GM12892 (cell line): ENCODE results near the gene CYTH1.

Experiments used
- DNase-seq: peaks from one replicate; pipeline ENCODE4 v3.0.0; 2011; ENCODE audit not compliant: insufficient read length
- FAIRE-seq: peaks from 2 replicates; lab custom pipeline; 2011; peaks lifted over from hg19 to GRCh38; lab: Jason Lieb, UNC
- POLR2A ChIP-seq: IDR thresholded peaks from 2 replicates; pipeline ENCODE4 v1.6.1; 2011; ENCODE audit warnings: low read depth, low read length, control low read depth
- POLR2AphosphoS5 ChIP-seq: IDR thresholded peaks from 2 replicates; pipeline ENCODE4 v1.6.1; 2011; ENCODE audit warnings: low read depth, low read length, control low read depth
- TAF1 ChIP-seq: IDR thresholded peaks from 2 replicates; pipeline ENCODE4 v1.6.1; 2011; ENCODE audit warnings: low read depth, mild to moderate bottlenecking, control low read depth, low read length, borderline replicate concordance

CYTH1 gene

DNA sequence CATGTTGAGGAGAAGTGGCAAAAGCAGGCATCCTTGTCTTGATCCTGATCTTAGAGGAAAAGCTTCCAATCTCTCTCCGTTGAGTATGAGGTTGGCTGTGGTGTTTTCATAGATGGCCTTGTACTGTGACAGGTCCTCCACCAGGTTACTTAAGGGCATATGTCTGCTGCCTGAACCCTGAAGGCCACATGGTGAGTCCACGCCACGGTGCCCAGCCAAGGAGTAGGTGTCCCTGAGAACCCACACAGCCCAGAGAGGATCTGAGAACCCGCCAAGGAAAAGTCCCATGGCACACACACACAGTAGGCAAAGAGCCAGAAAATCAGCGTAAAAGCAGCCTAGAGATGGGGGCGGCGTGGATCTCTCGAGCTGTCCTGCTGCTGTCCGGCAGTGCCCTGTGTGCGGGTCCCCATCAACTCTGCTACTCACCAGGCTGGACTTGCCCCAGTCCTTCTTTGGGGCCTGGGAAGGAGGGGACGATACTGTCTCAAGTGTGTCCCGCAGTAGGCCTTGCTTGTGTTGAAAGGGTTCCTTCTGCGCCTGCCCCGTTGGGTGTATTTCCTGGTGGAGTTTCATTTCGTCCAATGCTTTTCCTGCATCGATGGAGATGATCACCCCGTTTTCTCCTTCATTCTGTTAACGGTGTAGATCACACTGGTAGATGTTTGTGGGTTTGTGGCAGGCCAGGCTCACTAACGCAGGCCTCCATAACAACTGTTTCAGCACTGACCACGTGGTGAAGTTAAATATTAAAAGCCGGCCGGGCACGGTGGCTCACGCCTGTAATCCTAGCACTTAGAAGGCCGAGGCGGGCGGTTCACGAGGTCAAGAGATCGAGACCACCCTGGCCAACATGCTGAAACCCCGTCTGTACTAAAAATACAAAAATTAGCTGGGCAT lies 114.1 kb downstream of the CYTH1 start:
- DNase-seq: no peak
- no peak for TF ChIP-seq TAF1
- no peak for TF ChIP-seq POLR2AphosphoS5
- no peak for TF ChIP-seq POLR2A
- FAIRE-seq: no peak

DNA sequence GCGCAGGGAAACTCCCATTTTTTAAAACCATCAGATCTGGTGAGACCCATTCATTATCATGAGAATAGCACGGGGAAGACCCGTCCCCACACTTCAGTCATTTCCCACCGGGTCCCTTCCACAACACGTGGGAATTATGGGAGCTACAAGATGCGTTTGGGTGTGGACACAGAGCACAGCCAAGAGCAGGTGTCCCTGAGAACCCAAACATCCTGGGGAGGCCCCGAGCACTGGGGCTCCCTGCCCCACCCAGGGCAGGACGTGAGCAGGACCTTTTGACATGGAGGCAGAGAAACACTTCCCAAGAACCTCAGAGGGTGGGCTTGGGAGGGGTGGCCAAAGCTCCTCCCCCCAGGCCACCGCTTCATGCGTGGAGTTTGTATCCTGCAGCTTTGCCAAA lies 115.0 kb downstream of the CYTH1 start:
- FAIRE-seq: no peak
- TF ChIP-seq POLR2A (no peak), TAF1 (no peak), POLR2AphosphoS5 (no peak)
- no peak for DNase-seq

DNA sequence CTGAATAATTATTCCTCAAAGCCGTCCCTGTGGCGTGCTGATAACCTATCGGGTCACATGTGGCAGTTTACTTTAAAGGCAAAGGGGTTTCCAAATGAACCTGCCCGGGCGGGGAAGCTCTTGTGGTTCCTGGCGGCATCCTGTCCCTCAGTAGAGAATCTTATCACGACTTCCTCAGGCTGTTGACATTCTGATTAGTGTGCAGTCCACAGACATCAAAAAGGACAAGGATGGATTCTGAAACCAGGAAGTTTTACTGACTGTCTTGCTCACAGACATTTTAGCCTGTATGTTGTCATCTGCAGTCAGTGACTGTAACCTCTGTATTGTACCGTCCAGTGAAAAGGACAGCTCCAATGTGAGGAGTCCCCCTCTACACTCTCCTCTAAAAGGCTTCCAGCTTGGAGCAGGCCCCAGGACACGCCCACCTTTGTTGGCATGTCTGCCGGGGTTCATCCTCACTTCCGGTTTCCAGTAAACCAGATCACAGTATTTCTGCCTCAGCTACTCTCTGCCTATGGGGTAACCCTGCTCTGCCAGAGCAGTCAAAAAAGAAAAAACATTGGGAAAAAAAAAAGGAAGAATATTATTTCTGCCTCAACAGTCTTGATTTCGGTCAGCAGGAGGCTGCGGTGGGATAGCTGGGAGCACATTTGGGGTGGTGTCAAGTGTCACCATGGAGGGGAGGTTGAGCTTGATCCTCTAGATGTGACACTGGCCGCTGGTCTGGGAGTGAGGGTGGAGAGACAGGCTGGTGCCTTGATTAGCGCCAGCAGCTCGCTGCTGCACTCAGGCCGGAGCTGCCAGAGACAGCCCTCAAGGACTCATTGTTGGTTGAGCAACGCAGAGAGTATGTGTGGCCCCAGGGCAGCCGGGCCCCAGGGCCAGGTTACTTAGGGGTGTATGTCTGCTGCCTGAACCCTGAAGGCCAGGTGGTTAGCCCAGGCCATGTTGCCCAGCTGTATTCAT lies 115.8 kb downstream of the CYTH1 start:
- FAIRE-seq (peak; percentile 53), DNase-seq (no peak)
- TF ChIP-seq TAF1: no peak
- no peak for TF ChIP-seq POLR2A
- TF ChIP-seq POLR2AphosphoS5: no peak

DNA sequence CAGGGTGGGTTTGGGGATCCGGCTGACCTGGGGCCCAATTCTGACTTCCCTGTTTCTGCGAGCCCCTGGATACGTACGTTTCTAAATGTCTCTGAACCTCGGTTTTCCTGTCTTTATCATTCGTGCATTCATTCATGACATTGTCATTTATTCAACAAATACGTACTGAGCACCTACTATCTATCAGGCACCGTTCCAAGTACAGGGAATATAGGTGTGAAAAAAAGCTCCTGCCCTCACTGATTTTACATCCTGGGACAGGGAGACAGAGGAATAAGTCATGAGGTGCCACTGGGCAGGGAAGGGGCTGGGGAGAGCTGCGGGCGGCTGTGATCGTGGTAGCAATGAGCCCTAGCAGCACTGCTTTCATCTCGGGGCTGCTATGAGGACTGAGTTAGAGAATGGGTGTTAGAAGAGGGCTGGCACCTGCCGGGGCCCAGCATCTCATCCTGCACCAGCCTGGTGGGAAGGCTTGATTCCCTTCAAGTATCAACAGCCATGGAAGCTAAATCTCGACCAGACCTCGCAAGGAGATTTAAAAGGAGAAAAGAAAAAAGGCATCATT lies 116.6 kb downstream of the CYTH1 start:
- DNase-seq (no peak), FAIRE-seq (no peak)
- TF ChIP-seq POLR2AphosphoS5 (no peak), POLR2A (no peak), TAF1 (no peak)

DNA sequence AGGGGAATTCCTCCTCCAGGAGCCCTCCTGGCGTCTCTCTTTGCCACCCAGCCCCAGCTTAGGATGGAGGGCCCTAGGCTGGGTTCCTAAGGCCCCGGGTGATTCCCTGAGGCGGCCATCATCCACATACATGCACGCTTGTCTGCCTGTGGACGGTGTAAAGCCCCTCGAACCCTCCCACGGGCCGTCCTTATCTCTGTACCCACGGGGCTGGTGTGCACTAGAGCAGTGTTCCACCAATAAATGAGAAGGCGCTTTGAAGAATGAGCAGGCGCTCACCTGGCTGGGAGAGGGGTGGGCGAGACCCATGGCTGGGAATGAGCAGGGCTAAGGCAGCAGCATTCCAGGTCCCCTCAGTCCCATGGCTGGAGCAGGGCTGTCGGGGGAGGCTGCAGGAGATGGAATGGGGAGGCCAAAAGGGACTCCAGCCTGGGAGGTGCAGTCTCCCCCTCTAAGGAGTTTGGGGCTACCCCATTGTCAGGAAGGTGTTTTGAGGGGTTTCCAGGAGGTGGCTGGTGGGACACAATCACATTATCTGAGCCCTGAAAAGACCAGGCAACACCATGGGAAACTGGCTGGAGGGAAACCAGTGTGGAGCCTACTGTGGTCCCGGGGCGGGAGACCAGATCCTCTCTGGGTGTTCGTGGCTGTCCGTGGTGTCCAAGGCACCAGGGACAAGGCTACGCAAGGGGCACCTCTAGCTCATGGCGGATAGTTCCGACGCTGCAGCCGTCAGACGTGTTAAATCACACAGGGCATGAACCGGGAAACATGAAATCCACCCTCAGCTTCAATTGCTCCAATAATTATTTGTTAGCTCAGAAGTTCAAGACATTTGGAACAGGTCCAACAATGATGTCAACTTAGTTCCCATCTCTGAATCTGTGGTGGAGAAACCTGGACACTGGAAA lies 117.3 kb downstream of the CYTH1 start:
- no peak for FAIRE-seq
- TF ChIP-seq TAF1 (no peak), POLR2AphosphoS5 (no peak), POLR2A (no peak)
- no peak for DNase-seq

DNA sequence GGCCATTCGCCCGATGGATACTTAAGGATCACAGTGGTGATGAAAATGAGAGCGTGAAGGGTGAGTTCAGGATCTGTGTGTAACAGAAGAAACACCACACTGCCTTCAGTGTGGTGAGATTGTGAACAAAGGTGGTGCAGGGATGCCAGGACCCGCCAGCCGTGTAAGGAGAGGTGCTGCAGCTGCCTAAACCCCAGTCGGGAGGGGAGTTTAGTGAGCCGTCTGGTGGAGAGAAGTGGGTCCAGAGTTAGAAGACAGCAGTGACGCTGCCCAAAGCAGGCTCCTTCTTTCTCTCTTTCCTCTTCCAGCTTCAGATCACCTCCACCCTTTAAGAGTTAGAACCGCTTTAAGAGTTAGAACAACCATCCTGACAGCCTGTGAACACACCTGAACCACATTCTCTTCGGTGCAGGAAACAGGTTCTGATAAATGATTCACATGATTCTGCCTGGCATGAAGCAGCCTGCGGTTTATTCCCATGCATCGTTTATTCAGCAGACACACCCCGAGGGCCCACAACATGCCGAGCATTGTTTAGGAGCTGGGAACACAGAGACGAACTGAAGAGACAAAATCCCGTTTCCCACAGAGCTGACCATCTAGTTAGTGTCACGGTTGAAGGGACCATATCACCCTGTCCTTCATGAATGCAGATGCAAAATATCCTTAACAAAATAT lies 120.8 kb downstream of the CYTH1 start:
- DNase-seq (no peak), FAIRE-seq (no peak)

DNA sequence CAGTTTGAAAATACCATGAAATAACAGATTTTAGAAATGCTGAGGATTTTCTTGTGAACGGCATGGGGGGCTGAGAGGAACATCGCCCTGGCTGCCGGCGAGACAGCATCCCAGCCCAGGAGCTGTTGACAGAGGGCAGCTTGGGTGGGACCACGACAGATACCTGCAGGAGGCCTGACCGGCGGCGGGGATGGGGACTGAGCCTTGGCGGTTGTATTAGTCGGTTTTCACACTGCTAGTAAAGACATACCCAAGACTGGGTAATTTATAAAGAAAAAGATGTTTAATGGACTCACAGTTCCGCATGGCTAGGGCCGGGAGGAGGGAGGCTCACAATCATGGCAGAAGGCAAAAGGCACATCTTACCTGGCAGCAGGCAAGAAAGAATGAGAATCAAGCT lies 122.5 kb downstream of the CYTH1 start:
- FAIRE-seq (no peak), DNase-seq (no peak)

More for the DNA sequence above, 120.8 kb downstream of the CYTH1 start:
- TF ChIP-seq TAF1: no peak

DNA sequence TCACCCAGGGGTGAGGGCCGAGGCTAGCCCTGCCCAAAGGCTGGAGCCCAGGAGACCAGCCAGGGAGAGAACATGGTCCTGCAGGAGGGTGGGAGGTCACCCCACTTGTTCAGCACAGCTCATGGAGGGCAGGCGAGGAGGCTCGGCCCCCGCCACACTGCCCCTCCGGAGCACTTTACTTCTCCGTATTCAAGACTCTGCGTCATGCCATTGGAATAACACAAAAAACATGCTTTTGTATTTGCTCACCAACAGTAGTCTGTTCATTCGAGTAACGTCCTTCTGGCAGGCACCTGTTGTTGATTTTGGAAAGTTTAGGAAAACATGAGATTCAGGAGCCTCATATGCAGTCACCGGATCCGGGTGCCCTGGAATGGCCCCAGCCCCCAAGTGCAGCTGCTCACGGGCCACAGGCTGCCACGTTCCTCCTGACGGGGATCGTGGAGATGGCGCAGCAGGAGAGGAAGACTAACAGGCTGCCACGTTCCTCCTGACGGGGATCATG lies 123.7 kb downstream of the CYTH1 start:
- FAIRE-seq: no peak
- DNase-seq: no peak
- no peak for TF ChIP-seq POLR2AphosphoS5
- TF ChIP-seq TAF1: no peak
- TF ChIP-seq POLR2A: no peak

More for the DNA sequence above, 122.5 kb downstream of the CYTH1 start:
- TF ChIP-seq POLR2AphosphoS5 (no peak), TAF1 (no peak), POLR2A (no peak)

DNA sequence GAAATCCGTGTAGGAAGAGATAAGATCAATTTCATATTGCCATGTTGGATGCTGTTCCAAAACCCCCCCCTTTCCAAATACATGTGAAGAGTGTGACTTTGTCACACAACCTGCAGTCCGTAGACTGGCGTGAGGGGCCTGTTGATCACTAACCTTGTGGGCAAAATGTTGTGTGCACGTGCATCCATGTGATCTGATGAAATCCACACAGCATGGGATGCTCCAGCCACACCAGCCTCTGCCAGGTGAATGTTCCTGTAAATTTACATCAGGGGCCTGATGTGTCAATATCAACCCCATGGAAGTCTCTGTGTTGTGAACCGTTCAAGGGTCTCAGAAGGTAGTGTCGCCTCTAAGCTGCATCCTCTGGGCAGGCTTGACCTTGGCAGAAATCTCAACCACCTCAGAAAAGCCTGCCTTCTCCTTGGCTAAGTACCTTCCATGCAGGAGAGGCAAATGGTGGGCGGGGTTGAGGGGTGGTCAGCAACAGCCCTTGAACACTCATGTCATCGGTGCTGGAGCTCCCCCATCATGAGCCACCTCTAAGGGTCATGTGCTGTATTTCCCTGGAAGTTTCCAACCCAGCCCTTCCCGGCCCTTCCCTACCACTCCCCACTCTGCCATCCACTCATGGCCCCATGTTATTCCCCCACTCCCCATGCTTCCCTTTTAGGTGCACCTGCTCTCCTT lies 126.7 kb downstream of the CYTH1 start:
- FAIRE-seq: no peak

More for the DNA sequence above, 126.7 kb downstream of the CYTH1 start:
- TF ChIP-seq POLR2A (no peak), POLR2AphosphoS5 (no peak), TAF1 (no peak)
- no peak for DNase-seq
